Body of pancreas (tissue), 4 donors: ENCODE measurements around the gene SLC9A2. TPM values are rescaled to one million over a fixed set of nuclear protein-coding genes. Genes with fewer than 3 reads are reported as not detected.

Experiments used
- ATAC-seq: fragments of 150-250 bp; one replicate; pipeline ENCODE4 v1.9.1; 2016
- DNase-seq, 4 donors: peaks; one replicate each; pipeline ENCODE4 v3.0.0-alpha.2; 2019
- H3K27ac ChIP-seq, 4 donors: fragments of 200-600 bp; sonication (generic); 1 replicate in 3 of 4; 2 replicates in 1 of 4; pipeline versions ENCODE4 v1.5.1 to v1.6.1; 2016 to 2019; ENCODE audit warnings: mild to moderate bottlenecking in 1 of 4, mixed read lengths in 1 of 4, moderate library complexity in 1 of 4
- H3K27me3 ChIP-seq, 2 donors: fragments of 200-600 bp; sonication (generic); one replicate each; pipeline ENCODE4 v1.6.0; 2016; ENCODE audit warnings: mild to moderate bottlenecking in 1 of 2
- H3K36me3 ChIP-seq, 2 donors: fragments of 200-600 bp; sonication (generic); replicated peaks in 1 of 2; 2 replicates each; pipeline ENCODE4 v1.5.1; 2016; ENCODE audit warnings: low read depth in 2 of 2; ENCODE audit not compliant: insufficient read depth in 1 of 2
- H3K4me1 ChIP-seq: fragments of 200-600 bp; sonication (generic); one replicate; pipeline ENCODE4 v1.6.0; 2016
- H3K4me3 ChIP-seq, 2 donors: fragments of 200-600 bp; sonication (generic); 1 replicate in 1 of 2; 2 replicates in 1 of 2; pipeline ENCODE4 v1.5.1; 2016 to 2019
- H3K9me3 ChIP-seq, 3 donors: fragments of 200-600 bp; sonication (generic); 1 replicate in 2 of 3; 2 replicates in 1 of 3; pipeline ENCODE4 v1.5.1; 2016
- POLR2A ChIP-seq, 3 donors: fragments of 450-650 bp; IDR thresholded peaks; one replicate each; pipeline ENCODE4 v1.6.1; 2016; ENCODE audit warnings: antibody characterized with exemption in 3 of 3, mild to moderate bottlenecking in 2 of 3
- WGBS, 2 donors: methylation state at CpG; one replicate each; pipeline ENCODE4 v1.1.5; 2017; 5-methylcytosine and 5-hydroxymethylcytosine counted together
- intact Hi-C: fragments of 100-400 bp; cut with DNase I; formaldehyde crosslinking; loops from one replicate; pipeline ENCODE4 v1.15.1; 2023
- total RNA-seq, 2 donors: library from RNA; depleted of rRNA; stranded (reverse); fragments of >200 nt; gene quantifications; one replicate each; pipeline ENCODE4 v1.1.0, GENCODE V29; 2016
- TF ChIP-seq, protein P1 (sequence below), 7 experiments: fragments of 450-650 bp in 4 of 7; fragments of 200-600 bp in 3 of 7; sonication (generic) in 3 of 7; IDR thresholded peaks; one replicate each; pipeline ENCODE4 v1.5.1; 2016 to 2019; ENCODE audit warnings: antibody characterized with exemption in 7 of 7

SLC9A2 gene
- total RNA-seq, 2 donors from 2014 or later, result 1.0 TPM; not detected in 1

DNA sequence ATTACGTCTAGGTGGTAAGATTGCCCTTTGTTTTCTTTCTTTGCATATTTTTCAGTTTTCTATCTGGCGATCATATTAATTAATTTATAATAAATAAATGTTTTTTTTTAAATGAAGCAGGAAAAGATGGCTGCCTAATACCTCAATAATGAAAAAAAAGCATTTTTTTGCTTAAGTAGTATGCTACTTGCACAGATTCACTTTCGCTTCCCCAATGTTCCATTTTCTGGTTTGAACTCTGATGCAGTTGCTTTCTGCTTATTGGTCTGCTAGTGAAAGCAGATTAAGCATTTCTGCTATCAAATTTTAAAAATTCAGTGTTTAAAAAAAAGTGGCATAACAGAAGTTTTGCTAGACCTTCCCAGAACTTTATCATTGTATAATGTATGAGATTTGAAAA lies 130.6 kb downstream of the SLC9A2 start:
- Histone ChIP-seq H3K27ac (no peak overlapping the region), H3K36me3 (no peaks in the 10 kb centered on the region), H3K9me3 (no peaks in the 10 kb centered on the region), H3K27me3 (no peaks in the 10 kb centered on the region), H3K4me3 (no peak overlapping the region), H3K4me1 (no peaks in the 10 kb centered on the region)
- DNase-seq, result no peak
- TF ChIP-seq, protein P1, sequence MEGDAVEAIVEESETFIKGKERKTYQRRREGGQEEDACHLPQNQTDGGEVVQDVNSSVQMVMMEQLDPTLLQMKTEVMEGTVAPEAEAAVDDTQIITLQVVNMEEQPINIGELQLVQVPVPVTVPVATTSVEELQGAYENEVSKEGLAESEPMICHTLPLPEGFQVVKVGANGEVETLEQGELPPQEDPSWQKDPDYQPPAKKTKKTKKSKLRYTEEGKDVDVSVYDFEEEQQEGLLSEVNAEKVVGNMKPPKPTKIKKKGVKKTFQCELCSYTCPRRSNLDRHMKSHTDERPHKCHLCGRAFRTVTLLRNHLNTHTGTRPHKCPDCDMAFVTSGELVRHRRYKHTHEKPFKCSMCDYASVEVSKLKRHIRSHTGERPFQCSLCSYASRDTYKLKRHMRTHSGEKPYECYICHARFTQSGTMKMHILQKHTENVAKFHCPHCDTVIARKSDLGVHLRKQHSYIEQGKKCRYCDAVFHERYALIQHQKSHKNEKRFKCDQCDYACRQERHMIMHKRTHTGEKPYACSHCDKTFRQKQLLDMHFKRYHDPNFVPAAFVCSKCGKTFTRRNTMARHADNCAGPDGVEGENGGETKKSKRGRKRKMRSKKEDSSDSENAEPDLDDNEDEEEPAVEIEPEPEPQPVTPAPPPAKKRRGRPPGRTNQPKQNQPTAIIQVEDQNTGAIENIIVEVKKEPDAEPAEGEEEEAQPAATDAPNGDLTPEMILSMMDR (IDR thresholded peaks at IDR 0.05), result no peak
- TF ChIP-seq POLR2A (IDR thresholded peaks at IDR 0.05), result no peak
- intact Hi-C loops, result no loop called here
- ATAC-seq, result no peak
- WGBS, 2 donors, result 83% methylated on average over 3 of the region's 3 CpGs

DNA sequence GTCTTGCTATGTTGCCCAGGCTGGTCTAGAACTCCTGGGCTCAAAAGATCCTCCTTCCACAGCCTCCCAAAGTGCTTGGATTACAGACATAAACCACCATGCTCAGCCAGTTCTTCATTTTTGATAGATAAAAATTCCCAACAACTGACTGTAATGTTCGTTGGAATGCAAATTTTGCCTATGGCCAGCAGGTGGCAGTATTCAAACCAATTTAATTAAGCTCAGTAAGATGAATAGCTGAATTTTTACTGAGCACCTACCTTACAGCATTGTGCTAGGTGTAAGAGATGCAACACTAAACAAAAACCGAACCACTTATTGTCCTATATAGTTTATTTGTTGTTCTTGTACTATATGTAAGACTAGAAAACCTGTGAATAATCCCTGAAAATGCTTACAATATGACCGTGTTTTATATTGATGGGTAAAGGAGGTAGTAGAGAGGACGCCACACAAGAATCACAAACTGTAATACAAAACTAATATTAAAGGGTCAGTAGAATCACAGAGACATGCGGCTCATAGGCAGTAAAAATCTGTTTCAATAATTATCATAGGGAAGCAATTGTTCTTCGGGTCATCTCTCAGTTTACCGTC lies 134.3 kb downstream of the SLC9A2 start:
- TF ChIP-seq, protein P1 (IDR thresholded peaks at IDR 0.05), result peak; percentile 33 to 75 (median 65)
- no peak for TF ChIP-seq POLR2A (IDR thresholded peaks at IDR 0.05)
- intact Hi-C loops, result no loop called here
- DNase-seq (peak; percentile 20 to 37 (median 32)), ATAC-seq (no peak)
- Histone ChIP-seq H3K9me3 (no peaks in the 10 kb centered on the region), H3K27me3 (no peaks in the 10 kb centered on the region), H3K4me3 (no peak overlapping the region), H3K36me3 (no peaks in the 10 kb centered on the region), H3K27ac (no peak overlapping the region), H3K4me1 (no peaks in the 10 kb centered on the region)
- 55 to 61% methylated on average over 7 of the region's 7 CpGs for WGBS, 2 donors

DNA sequence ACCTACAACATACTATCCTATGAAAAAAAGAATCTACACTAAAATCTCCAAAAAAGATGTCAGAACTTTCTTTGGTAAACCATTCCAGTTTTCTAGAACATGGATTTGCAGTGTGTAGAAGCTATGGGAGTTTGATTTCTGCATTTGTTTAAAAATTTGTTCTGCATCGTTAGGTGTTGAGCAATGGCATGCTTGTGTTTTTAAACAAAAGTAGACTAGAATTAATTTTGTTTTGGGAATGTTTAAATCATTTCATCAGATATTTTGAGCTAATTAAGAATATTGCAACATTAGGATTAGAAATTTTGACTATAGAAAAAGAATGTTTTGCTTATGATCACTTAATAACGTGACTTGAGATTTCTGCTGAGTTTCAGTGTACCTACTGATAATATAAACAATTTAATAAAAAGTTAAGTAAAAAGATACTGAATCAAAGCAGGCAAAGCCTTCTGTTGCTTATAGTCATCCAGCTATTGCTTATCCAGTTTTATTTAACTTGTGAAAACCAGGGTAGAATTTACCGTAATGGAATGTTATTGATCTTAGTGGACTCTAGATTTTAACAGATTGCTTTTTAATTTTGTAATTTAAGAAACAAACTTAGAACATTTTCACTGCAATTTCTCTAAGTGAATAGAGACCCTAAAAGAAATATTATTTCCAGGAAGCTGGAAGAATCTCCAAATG lies 135.2 kb downstream of the SLC9A2 start:
- no peaks in the 10 kb centered on the region for H3K9me3 ChIP-seq
- H3K27me3 ChIP-seq, result no peaks in the 10 kb centered on the region
- 64 to 73% methylated on average over 3 of the region's 3 CpGs for WGBS, 2 donors
- DNase-seq, result no peak
- intact Hi-C loops, result no loop called here
- H3K4me1 ChIP-seq, result no peaks in the 10 kb centered on the region
- no peak for ATAC-seq
- H3K27ac ChIP-seq, result no peak overlapping the region
- TF ChIP-seq, protein P1 (IDR thresholded peaks at IDR 0.05), result no peak
- TF ChIP-seq POLR2A (IDR thresholded peaks at IDR 0.05), result no peak
- H3K4me3 ChIP-seq, result no peak overlapping the region
- H3K36me3 ChIP-seq, result no peaks in the 10 kb centered on the region

DNA sequence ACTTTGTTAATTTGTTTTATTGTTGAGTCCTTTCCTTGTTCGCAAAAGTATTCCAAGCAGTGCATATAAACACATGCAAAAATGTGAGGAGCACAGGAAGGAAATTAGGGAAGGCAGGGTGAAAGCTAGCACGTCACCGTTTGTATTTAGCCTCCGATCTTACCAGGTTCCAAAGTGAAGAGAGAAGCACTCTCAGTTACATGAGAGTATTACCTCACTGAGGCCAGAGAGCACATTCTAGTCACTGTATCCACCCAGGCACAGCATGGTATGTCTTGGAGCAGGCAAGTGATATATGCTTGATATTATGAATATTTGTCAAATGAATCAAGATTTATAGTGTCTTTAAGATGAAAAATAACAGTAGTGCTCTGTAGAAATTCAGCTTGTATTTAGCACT lies 135.9 kb downstream of the SLC9A2 start:
- Histone ChIP-seq H3K4me1 (no peaks in the 10 kb centered on the region), H3K36me3 (no peaks in the 10 kb centered on the region), H3K27me3 (no peaks in the 10 kb centered on the region), H3K9me3 (no peaks in the 10 kb centered on the region), H3K27ac (no peak overlapping the region), H3K4me3 (no peak overlapping the region)
- TF ChIP-seq, protein P1 (IDR thresholded peaks at IDR 0.05), result no peak
- no peak for TF ChIP-seq POLR2A (IDR thresholded peaks at IDR 0.05)
- DNase-seq (no peak), ATAC-seq (no peak)
- WGBS, 2 donors, result 79% methylated on average over 4 of the region's 4 CpGs
- intact Hi-C loops, result no loop called here

DNA sequence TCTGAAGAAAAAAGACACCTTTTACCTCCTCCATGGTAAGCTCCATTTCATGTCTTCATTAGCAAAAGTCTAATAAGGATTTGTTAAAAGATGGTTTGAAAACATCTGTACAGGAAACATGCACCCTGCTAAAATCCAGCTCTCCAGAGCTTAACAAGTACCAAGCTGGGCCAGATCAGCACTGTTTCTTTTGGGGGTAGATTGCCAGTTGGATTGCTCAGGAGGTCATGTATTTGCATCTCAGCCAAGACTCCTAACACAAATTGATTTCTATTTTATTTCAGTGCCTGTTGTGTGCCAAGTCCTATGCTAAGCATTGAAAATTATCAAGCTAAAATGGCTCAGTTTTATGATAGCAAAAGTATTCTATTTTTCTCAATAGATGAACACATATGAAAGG lies 139.1 kb downstream of the SLC9A2 start:
- intact Hi-C loops, result no loop called here
- Histone ChIP-seq H3K27ac (no peak overlapping the region), H3K4me1 (no peaks in the 10 kb centered on the region), H3K27me3 (no peaks in the 10 kb centered on the region), H3K36me3 (no peaks in the 10 kb centered on the region), H3K9me3 (no peaks in the 10 kb centered on the region), H3K4me3 (no peak overlapping the region)
- TF ChIP-seq, protein P1 (IDR thresholded peaks at IDR 0.05), result no peak
- no peak for TF ChIP-seq POLR2A (IDR thresholded peaks at IDR 0.05)
- ATAC-seq, result no peak
- DNase-seq, result no peak
